ENCODE measurements around the gene PSKH1.

PSKH1 gene

GRCh38 chr16:67884684-67885083, 8.4 kb upstream of the PSKH1 start, which contains the start of gene NRN1L:
Gene NRN1L, plus strand, starts transcription at chr16:67884885. Its CDS starts 19 bp downstream, at chr16:67884904.
- Histone ChIP-seq H3K4me3 (ENCODE audit: low read depth, low read length) (no peak within 1 kb of the TSS), H3K4me2 (ENCODE audit: low read length) (peak within 1 kb of the TSS; percentile 43), H3K36me3 (ENCODE audit: control insufficient read depth, insufficient read depth, low read length) (no peaks in the 10 kb centered on the region), H3K9me3 (ENCODE audit: control insufficient read depth, low read length) (no peaks in the 10 kb centered on the region), H3K27ac (no peak within 1 kb of the TSS), H3K9ac (no peak within 1 kb of the TSS), H3K27me3 (ENCODE audit: control insufficient read depth, insufficient read depth, low read length) (no peaks in the 10 kb centered on the region), H3K4me1 (no peaks in the 10 kb centered on the region), H2AFZ (no peak within 1 kb of the TSS), H3K79me2 (no peaks in the 10 kb centered on the region)
- TF ChIP-seq CTCF (IDR thresholded peaks at IDR 0.05), result no peak

- Histone ChIP-seq H3K9ac (no peak overlapping the region), H3K4me3 (ENCODE audit: low read depth, low read length) (no peak overlapping the region), H2AFZ (no peak overlapping the region), H3K9me3 (ENCODE audit: control insufficient read depth, low read length) (no peaks in the 10 kb centered on the region), H3K4me2 (ENCODE audit: low read length) (no peak overlapping the region), H3K27me3 (ENCODE audit: control insufficient read depth, insufficient read depth, low read length) (no peaks in the 10 kb centered on the region), H3K4me1 (no peaks in the 10 kb centered on the region), H3K27ac (no peak overlapping the region), H3K36me3 (ENCODE audit: control insufficient read depth, insufficient read depth, low read length) (no peaks in the 10 kb centered on the region), H3K79me2 (no peaks in the 10 kb centered on the region)
- TF ChIP-seq CTCF (IDR thresholded peaks at IDR 0.05), result no peak
Measured at GRCh38 chr16:67885545-67885944, 7.5 kb upstream of the PSKH1 start.

- no peak overlapping the region for H3K4me3 ChIP-seq (ENCODE audit: low read depth, low read length)
- no peaks in the 10 kb centered on the region for H3K4me1 ChIP-seq
- H3K27me3 ChIP-seq (ENCODE audit: control insufficient read depth, insufficient read depth, low read length), result no peaks in the 10 kb centered on the region
- no peaks in the 10 kb centered on the region for H3K36me3 ChIP-seq (ENCODE audit: control insufficient read depth, insufficient read depth, low read length)
- no peaks in the 10 kb centered on the region for H3K79me2 ChIP-seq
- H2AFZ ChIP-seq, result no peak overlapping the region
- no peaks in the 10 kb centered on the region for H3K9me3 ChIP-seq (ENCODE audit: control insufficient read depth, low read length)
- H3K9ac ChIP-seq, result no peak overlapping the region
- no peak overlapping the region for H3K4me2 ChIP-seq (ENCODE audit: low read length)
- H3K27ac ChIP-seq, result no peak overlapping the region
- no peak for TF ChIP-seq CTCF (IDR thresholded peaks at IDR 0.05)
Measured at GRCh38 chr16:67885976-67886375, 7.1 kb upstream of the PSKH1 start.

GRCh38 chr16:67886387-67886786, 6.7 kb upstream of the PSKH1 start:
- Histone ChIP-seq H3K9ac (no peak overlapping the region), H3K79me2 (no peaks in the 10 kb centered on the region), H3K4me2 (ENCODE audit: low read length) (no peak overlapping the region), H3K4me1 (no peaks in the 10 kb centered on the region), H3K27me3 (ENCODE audit: control insufficient read depth, insufficient read depth, low read length) (no peaks in the 10 kb centered on the region), H3K9me3 (ENCODE audit: control insufficient read depth, low read length) (no peaks in the 10 kb centered on the region), H2AFZ (no peak overlapping the region), H3K27ac (no peak overlapping the region), H3K36me3 (ENCODE audit: control insufficient read depth, insufficient read depth, low read length) (no peaks in the 10 kb centered on the region), H3K4me3 (ENCODE audit: low read depth, low read length) (no peak overlapping the region)
- TF ChIP-seq CTCF (IDR thresholded peaks at IDR 0.05), result no peak

GRCh38 chr16:67888331-67888730, 4.7 kb upstream of the PSKH1 start:
- Histone ChIP-seq H3K79me2 (no peaks in the 10 kb centered on the region), H3K4me1 (no peaks in the 10 kb centered on the region), H3K4me2 (ENCODE audit: low read length) (no peak overlapping the region), H3K27me3 (ENCODE audit: control insufficient read depth, insufficient read depth, low read length) (no peaks in the 10 kb centered on the region), H3K4me3 (ENCODE audit: low read depth, low read length) (no peak overlapping the region), H3K9me3 (ENCODE audit: control insufficient read depth, low read length) (no peaks in the 10 kb centered on the region), H3K27ac (no peak overlapping the region), H3K9ac (no peak overlapping the region), H3K36me3 (ENCODE audit: control insufficient read depth, insufficient read depth, low read length) (no peaks in the 10 kb centered on the region), H2AFZ (no peak overlapping the region)
- TF ChIP-seq CTCF (IDR thresholded peaks at IDR 0.05), result no peak
